Naive B cell (primary cell): ENCODE data around the gene ARHGEF7. TPM values are rescaled to one million over a fixed set of nuclear protein-coding genes. Genes with fewer than 3 reads are reported as not detected.

ENCODE experiments used
- ATAC-seq, 2 donors: fragments of 150-1000 bp; cut with Tn5 transposase; 2 replicates each; pipeline ENCODE4 v1.10.0; 2021; ENCODE audit warnings: low read depth in 2 of 2, mild to moderate bottlenecking in 2 of 2, moderate library complexity in 2 of 2
- DNase-seq: peaks from one replicate; pipeline ENCODE4 v3.0.0; 2022
- H3K27ac Mint-ChIP-seq, 6 donors: one replicate each; pipeline ENCODE4 v1.8.0; 2020 to 2022; ENCODE audit warnings: mild to moderate bottlenecking in 6 of 6, mixed read lengths in 6 of 6, moderate library complexity in 5 of 6, inconsistent platforms in 2 of 6
- H3K27me3 Mint-ChIP-seq, 3 donors: one replicate each; pipeline ENCODE4 v1.8.0; 2021 to 2022; ENCODE audit warnings: mixed read lengths in 3 of 3, mild to moderate bottlenecking in 1 of 3
- H3K36me3 Mint-ChIP-seq, 2 donors: one replicate each; pipeline ENCODE4 v1.8.0; 2020 to 2022; ENCODE audit warnings: mixed read lengths in 2 of 2, inconsistent platforms in 1 of 2, mild to moderate bottlenecking in 1 of 2
- H3K4me1 Mint-ChIP-seq, 3 donors: one replicate each; pipeline ENCODE4 v1.8.0; 2020 to 2022; ENCODE audit warnings: mixed read lengths in 3 of 3, inconsistent platforms in 1 of 3, mild to moderate bottlenecking in 1 of 3, moderate library complexity in 1 of 3
- H3K4me3 Mint-ChIP-seq, 8 donors: one replicate each; pipeline ENCODE4 v1.8.0; 2020 to 2022; ENCODE audit warnings: mild to moderate bottlenecking in 8 of 8, mixed read lengths in 8 of 8, moderate library complexity in 8 of 8, inconsistent platforms in 2 of 8
- H3K9me3 Mint-ChIP-seq, 7 donors: one replicate each; pipeline ENCODE4 v1.8.0; 2020 to 2022; ENCODE audit warnings: mixed read lengths in 7 of 7, mild to moderate bottlenecking in 5 of 7, inconsistent platforms in 2 of 7, moderate library complexity in 1 of 7
- polyA plus RNA-seq, 6 donors: library from polyadenylated mRNA; unstranded; fragments of 300-500 nt; fragmentation: Illumina TruSeq; gene quantifications; one replicate each; pipeline ENCODE4 v1.2.3, GENCODE V29; 2021; ENCODE audit warnings: low read depth in 6 of 6

Gene ARHGEF7
- polyA plus RNA-seq, 6 donors from 2014 or later: 9.1 to 26.9 (median 17.5) TPM

GRCh38 chr13:111153279-111153976, 38.3 kb downstream of the ARHGEF7 start:
- Mint-ChIP-seq H3K36me3 (no peaks in the 10 kb centered on the region), H3K27me3 (no peaks in the 10 kb centered on the region), H3K4me1 (peaks cover 12 to 22% (median 19%) of the 10 kb centered on the region in 3 donors), H3K27ac (peak overlapping the region; percentile 83 to 97 (median 96)), H3K9me3 (peaks cover 0 to 1% (median 0%) of the 10 kb centered on the region in 7 donors), H3K4me3 (peak overlapping the region; percentile 82 to 97 (median 93))
- DNase-seq (peak; percentile 94), ATAC-seq (peak; percentile 88 to 89)

DNA sequence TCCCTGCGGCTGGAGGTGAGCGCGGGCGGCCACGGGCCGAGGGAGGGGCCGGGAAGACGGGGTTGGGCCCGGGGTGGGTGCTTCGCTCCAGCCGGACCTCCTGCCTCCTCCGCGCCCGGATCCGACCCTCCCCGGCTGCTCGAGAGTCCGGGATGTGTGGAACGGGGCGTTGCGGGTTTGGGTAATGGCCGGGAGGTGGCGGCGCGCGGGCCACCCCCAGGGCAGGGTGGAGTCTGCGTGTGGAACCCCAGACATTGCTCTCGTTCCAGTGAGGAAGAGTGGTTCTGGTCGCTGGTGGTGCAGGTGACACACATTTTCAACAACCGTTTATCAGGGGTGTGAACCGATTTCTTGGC, 38.8 kb downstream of the ARHGEF7 start:
- Mint-ChIP-seq H3K4me1 (peaks cover 15 to 26% (median 22%) of the 10 kb centered on the region in 3 donors), H3K36me3 (peaks cover 0 to 3% of the 10 kb centered on the region in 2 donors)

GRCh38 chr13:111156421-111156820, 41.3 kb downstream of the ARHGEF7 start:
- Mint-ChIP-seq H3K27me3 (no peaks in the 10 kb centered on the region), H3K27ac (peak overlapping the region in 5 of 6 donors; percentile 9 to 66 (median 49)), H3K4me1 (peaks cover 25 to 45% (median 36%) of the 10 kb centered on the region in 3 donors), H3K36me3 (peaks cover 8 to 18% of the 10 kb centered on the region in 2 donors), H3K9me3 (peaks cover 0 to 3% (median 0%) of the 10 kb centered on the region in 7 donors), H3K4me3 (peak overlapping the region in 2 of 8 donors; percentile 9 to 12)
- ATAC-seq (no peak), DNase-seq (no peak)

More for the DNA sequence above, 38.8 kb downstream of the ARHGEF7 start:
- Mint-ChIP-seq H3K27me3 (no peaks in the 10 kb centered on the region), H3K27ac (peak overlapping the region; percentile 88 to 96 (median 89)), H3K4me3 (peak overlapping the region; percentile 82 to 97 (median 93)), H3K9me3 (peaks cover 0 to 1% (median 0%) of the 10 kb centered on the region in 7 donors)
- DNase-seq (no peak), ATAC-seq (peak; percentile 58 to 63)

- Mint-ChIP-seq H3K9me3 (peaks cover 0 to 3% (median 0%) of the 10 kb centered on the region in 7 donors), H3K36me3 (peaks cover 8 to 18% of the 10 kb centered on the region in 2 donors), H3K27me3 (no peaks in the 10 kb centered on the region), H3K4me3 (no peak overlapping the region), H3K27ac (no peak overlapping the region), H3K4me1 (peaks cover 40 to 61% (median 51%) of the 10 kb centered on the region in 3 donors)
- DNase-seq (no peak), ATAC-seq (no peak)
Measured at GRCh38 chr13:111158136-111158805, 43.2 kb downstream of the ARHGEF7 start.

DNA sequence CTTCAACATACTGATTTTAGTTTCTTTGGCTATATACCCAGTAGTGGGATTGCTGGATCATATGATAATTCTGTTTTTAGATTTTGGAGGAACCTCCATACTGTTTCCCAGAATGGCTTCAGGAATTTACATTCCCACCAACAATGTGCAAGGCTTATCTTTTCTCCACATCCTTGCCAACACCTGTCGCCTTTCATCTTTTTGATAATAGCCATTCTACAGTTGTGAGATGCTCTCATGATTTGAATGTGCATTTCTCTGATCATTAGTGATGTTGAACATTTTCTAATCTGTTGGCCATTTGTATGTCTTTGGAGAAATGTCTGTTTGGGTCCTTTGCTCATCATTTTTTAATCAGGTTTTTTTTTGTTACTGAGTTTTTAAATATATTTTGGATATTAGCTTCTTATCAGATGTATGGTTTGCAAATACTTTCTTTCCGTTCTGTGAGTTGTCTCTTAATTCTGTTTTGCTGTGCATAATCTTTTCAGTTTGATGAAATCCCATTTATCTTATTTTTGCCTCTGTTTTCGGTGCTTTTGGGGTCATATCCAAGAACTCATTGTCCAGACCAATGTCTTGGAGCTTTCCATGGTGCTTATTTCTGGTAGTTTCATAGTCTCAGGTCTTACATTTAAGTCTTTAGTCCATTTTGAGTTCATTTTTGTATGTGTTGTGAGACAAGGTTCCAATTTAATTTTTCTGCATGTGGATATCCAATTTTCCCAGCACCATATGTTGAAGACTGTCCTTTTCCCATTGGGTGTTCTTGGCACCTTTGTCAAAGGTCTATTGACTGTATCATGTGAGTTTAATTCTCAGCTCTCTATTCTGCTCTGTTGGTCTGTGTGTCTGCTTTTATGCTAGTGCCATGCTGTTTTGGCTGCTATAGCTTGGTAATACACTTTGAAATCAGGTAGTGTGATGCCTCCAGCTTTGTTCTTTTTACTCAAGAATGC, 44.5 kb downstream of the ARHGEF7 start:
- Mint-ChIP-seq H3K36me3 (peaks cover 8 to 18% of the 10 kb centered on the region in 2 donors), H3K4me3 (peak overlapping the region in 1 of 8 donors; percentile 54), H3K27ac (peak overlapping the region in 2 of 6 donors; percentile 61 to 91), H3K27me3 (no peaks in the 10 kb centered on the region), H3K9me3 (peaks cover 0 to 3% (median 0%) of the 10 kb centered on the region in 7 donors), H3K4me1 (peaks cover 35 to 55% (median 55%) of the 10 kb centered on the region in 3 donors)
- ATAC-seq: no peak
- DNase-seq: no peak

GRCh38 chr13:111160648-111161047, 45.5 kb downstream of the ARHGEF7 start:
- H3K27ac Mint-ChIP-seq: no peak overlapping the region
- no peak for ATAC-seq
- peaks cover 0 to 3% (median 0%) of the 10 kb centered on the region in 7 donors for H3K9me3 Mint-ChIP-seq
- no peaks in the 10 kb centered on the region for H3K27me3 Mint-ChIP-seq
- peak overlapping the region in 2 of 8 donors; percentile 8 to 40 for H3K4me3 Mint-ChIP-seq
- peaks cover 41 to 63% (median 62%) of the 10 kb centered on the region in 3 donors for H3K4me1 Mint-ChIP-seq
- peaks cover 8 to 18% of the 10 kb centered on the region in 2 donors for H3K36me3 Mint-ChIP-seq
- no peak for DNase-seq

DNA sequence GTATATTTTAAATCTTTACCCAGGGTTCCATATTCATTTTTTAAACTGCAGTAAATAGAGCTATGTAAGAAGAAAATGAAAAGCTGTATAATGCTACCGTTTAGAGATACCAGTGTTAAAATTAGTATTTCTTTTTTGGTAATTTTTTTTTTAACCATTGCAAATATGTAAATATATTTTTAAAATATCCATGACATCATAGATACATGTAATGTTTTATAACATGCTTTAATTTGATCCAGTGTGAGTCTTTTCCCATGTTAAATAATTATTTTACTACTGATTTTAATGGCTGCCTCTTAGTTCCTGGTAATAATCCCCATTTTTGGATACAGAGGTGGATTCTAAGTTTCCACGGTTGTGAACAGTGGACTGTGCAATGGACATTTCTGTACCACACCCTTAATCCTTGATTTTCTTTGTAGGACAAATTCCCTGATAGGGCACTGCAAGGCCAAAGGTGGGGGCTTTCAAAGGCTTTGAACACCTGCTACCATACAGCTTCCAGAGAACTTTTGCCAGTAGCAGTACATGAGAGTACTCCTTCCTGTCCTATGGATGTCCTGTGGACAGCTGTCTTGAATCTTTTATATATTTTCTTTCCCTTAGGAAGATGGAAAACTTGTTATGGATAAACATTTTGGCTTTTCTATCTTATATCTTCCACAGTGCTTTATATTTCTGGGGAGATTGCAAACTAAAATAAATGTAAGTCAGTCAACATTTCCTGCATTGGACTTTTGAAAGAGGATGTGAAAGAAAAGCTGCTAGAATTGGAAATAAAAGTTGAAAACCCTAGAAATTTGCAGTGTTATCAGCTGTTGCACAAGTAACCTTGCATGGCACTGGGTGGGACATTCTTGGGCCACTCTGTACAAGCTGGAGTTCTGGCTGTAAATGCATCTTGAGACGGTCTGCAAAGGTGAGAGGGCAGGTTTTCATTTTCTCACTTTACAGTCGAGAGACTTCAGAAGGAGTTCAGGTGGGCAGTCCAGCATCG, 46.8 kb downstream of the ARHGEF7 start:
- DNase-seq (no peak), ATAC-seq (peak; percentile 20 to 26)
- H3K4me3 Mint-ChIP-seq: peak overlapping the region; percentile 36 to 87 (median 71)
- H3K36me3 Mint-ChIP-seq: peaks cover 8 to 18% of the 10 kb centered on the region in 2 donors
- peaks cover 50 to 69% (median 68%) of the 10 kb centered on the region in 3 donors for H3K4me1 Mint-ChIP-seq
- peak overlapping the region; percentile 33 to 90 (median 83) for H3K27ac Mint-ChIP-seq
- H3K9me3 Mint-ChIP-seq: peaks cover 0 to 3% (median 0%) of the 10 kb centered on the region in 7 donors
- no peaks in the 10 kb centered on the region for H3K27me3 Mint-ChIP-seq

GRCh38 chr13:111165241-111166010, 50.3 kb downstream of the ARHGEF7 start:
- Mint-ChIP-seq H3K4me1 (peaks cover 72 to 88% (median 82%) of the 10 kb centered on the region in 3 donors), H3K4me3 (peak overlapping the region in 6 of 8 donors; percentile 24 to 60 (median 40)), H3K36me3 (peaks cover 14 to 25% of the 10 kb centered on the region in 2 donors), H3K27me3 (no peaks in the 10 kb centered on the region), H3K9me3 (peaks cover 0 to 1% (median 0%) of the 10 kb centered on the region in 7 donors), H3K27ac (peak overlapping the region; percentile 73 to 97 (median 90))
- no peak for ATAC-seq
- DNase-seq: no peak

- peaks cover 72 to 93% (median 82%) of the 10 kb centered on the region in 3 donors for H3K4me1 Mint-ChIP-seq
- peak; percentile 92 to 93 for ATAC-seq
- H3K27ac Mint-ChIP-seq: peak overlapping the region; percentile 81 to 97 (median 95)
- no peaks in the 10 kb centered on the region for H3K9me3 Mint-ChIP-seq
- peaks cover 14 to 16% of the 10 kb centered on the region in 2 donors for H3K36me3 Mint-ChIP-seq
- peak; percentile 59 for DNase-seq
- no peaks in the 10 kb centered on the region for H3K27me3 Mint-ChIP-seq
- H3K4me3 Mint-ChIP-seq: peak overlapping the region; percentile 2 to 90 (median 50)
Measured at GRCh38 chr13:111166882-111167675, 52.0 kb downstream of the ARHGEF7 start.

GRCh38 chr13:111168107-111168506, 53.0 kb downstream of the ARHGEF7 start:
- H3K36me3 Mint-ChIP-seq: peaks cover 14 to 16% of the 10 kb centered on the region in 2 donors
- no peak overlapping the region for H3K4me3 Mint-ChIP-seq
- ATAC-seq (no peak), DNase-seq (no peak)
- peak overlapping the region in 5 of 6 donors; percentile 12 to 97 (median 86) for H3K27ac Mint-ChIP-seq
- H3K9me3 Mint-ChIP-seq: no peaks in the 10 kb centered on the region
- H3K27me3 Mint-ChIP-seq: no peaks in the 10 kb centered on the region
- peaks cover 63 to 86% (median 72%) of the 10 kb centered on the region in 3 donors for H3K4me1 Mint-ChIP-seq
